Natural killer cell (primary cell): Measurements from ENCODE around the gene C13orf46. TPM values are rescaled to one million over a fixed set of nuclear protein-coding genes. Genes with fewer than 3 reads are reported as not detected.

ENCODE experiments used
- ATAC-seq, 3 donors: fragments of 150-1000 bp in 2 of 3; fragments of 200-7000 bp in 1 of 3; cut with Tn5 transposase; 1 replicate in 1 of 3; 2 replicates in 2 of 3; pipeline ENCODE4 v1.10.0; 2021; ENCODE audit warnings: mild to moderate bottlenecking in 2 of 3, moderate library complexity in 2 of 3
- DNase-seq, 2 donors: peaks; one replicate each; pipeline versions ENCODE4 v3.0.0 to v3.0.0-alpha.2; 2013 to 2021; ENCODE audit warnings: mixed read lengths in 1 of 2
- H3K27ac ChIP-seq: one replicate; pipeline ENCODE4 v1.5.1; 2013; ENCODE audit warnings: mild to moderate bottlenecking, low read length
- H3K27me3 ChIP-seq: one replicate; pipeline ENCODE4 v1.6.1; 2013; ENCODE audit warnings: low read length; ENCODE audit not compliant: control insufficient read depth, insufficient read depth
- H3K36me3 ChIP-seq: one replicate; pipeline ENCODE4 v1.6.1; 2013; ENCODE audit warnings: low read length; ENCODE audit not compliant: control insufficient read depth, insufficient read depth
- H3K4me1 ChIP-seq: one replicate; pipeline ENCODE4 v1.6.1; 2013; ENCODE audit warnings: low read length; ENCODE audit not compliant: control insufficient read depth, insufficient read depth
- H3K4me3 ChIP-seq: one replicate; pipeline ENCODE4 v1.5.1; 2013; ENCODE audit warnings: low read length
- H3K9me3 ChIP-seq: one replicate; pipeline ENCODE4 v1.6.1; 2013; ENCODE audit warnings: low read length; ENCODE audit not compliant: control insufficient read depth, insufficient read depth
- H3K27ac Mint-ChIP-seq, 2 donors: one replicate each; pipeline ENCODE4 v1.8.0; 2022; ENCODE audit warnings: mild to moderate bottlenecking in 2 of 2, mixed read lengths in 2 of 2, moderate library complexity in 1 of 2
- H3K27me3 Mint-ChIP-seq, 2 donors: one replicate each; pipeline ENCODE4 v1.8.0; 2022; ENCODE audit warnings: low read depth in 2 of 2, mixed read lengths in 2 of 2
- H3K36me3 Mint-ChIP-seq: one replicate; pipeline ENCODE4 v1.8.0; 2022; ENCODE audit warnings: mixed read lengths
- H3K4me1 Mint-ChIP-seq, 2 donors: one replicate each; pipeline ENCODE4 v1.8.0; 2022; ENCODE audit warnings: mixed read lengths in 2 of 2
- H3K4me3 Mint-ChIP-seq: one replicate; pipeline ENCODE4 v1.8.0; 2022; ENCODE audit warnings: mild to moderate bottlenecking, moderate library complexity, mixed read lengths
- H3K9me3 Mint-ChIP-seq, 2 donors: one replicate each; pipeline ENCODE4 v1.8.0; 2022; ENCODE audit warnings: mixed read lengths in 2 of 2
- WGBS: methylation state at CpG from one replicate; pipeline ENCODE4 v1.1.7; 2013; ENCODE audit warnings: missing lambda C conversion rate; ENCODE audit not compliant: insufficient coverage; 5-methylcytosine and 5-hydroxymethylcytosine counted together
- intact Hi-C: fragments of 100-400 bp; cut with micrococcal nuclease; formaldehyde crosslinking; loops from one replicate; pipeline ENCODE4 v1.14.2; 2022
- total RNA-seq, 4 donors: library from RNA; stranded (reverse); fragments of 120-200 nt in 1 of 4; gene quantifications; one replicate each; pipeline versions ENCODE4 v1.2.3 to v1.2.4, GENCODE V29; 2013 to 2022
- TF ChIP-seq, protein P1 (sequence below): fragments of 200-600 bp; IDR thresholded peaks from one replicate; pipeline ENCODE4 v1.8.0; 2022; ENCODE audit warnings: antibody characterized with exemption

Gene C13orf46
- total RNA-seq, 3 donors from 2014 or later (not counting 1 experiment from before 2014, with no cell fraction given), result 21.1 to 23.9 (median 23.5) TPM

DNA sequence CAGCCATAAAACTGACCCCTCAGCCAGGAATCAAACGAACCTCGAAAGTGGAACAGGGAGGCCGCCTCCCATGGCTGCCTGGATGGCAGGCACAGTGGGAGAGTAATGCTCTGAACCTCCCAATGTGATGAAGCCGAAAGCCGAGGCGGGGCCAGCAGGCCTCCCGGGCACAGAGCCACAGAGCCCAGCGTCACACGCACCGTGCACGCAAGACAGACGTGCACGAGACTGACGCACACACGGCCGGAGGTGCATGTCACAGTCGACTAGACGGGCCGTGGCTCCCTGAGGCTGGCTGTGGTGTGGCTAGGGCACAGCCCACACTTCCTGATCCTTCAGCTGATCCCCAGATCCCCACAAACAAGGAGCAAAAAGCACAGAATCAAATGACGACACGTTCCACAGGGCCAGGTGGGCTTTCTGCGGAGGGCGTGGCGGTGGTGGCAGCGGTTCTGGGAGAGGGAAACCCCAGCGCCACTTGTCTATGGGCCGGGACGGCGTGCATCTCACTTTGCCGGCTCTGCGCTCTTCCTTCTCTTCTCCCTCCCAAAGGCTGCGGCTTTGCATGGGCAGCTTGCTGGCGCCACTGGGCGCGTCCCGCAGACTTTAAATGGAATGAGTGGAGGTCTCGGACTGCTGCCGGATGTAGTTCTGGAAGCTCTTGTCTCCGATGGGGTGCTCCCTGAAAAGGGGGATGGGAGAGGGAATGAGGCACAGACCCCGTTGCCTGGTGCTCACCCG lies 5.0 kb upstream of the C13orf46 start:
- Mint-ChIP-seq H3K4me3 (no peak overlapping the region), H3K27ac (peak overlapping the region; percentile 27 to 62)

DNA sequence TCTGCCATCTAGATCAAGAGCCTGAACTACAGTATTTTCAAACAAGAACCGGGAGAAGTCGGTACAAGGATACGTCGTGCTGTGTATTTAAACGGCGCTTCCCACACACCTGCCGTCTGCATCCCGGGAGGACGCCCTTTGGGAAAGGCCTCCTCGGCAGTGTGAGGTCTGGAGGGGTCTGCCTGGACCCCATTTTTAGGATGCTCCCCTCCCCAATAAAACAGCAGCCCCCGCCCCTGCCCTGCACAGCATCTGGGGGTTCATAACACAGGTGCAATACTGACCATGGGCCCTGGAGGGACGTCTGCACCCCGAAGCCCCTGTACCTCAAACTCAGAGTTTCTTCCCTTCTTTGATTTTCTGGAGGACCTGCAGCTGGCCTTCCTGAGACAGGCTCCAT lies 4.1 kb upstream of the C13orf46 start:
- H3K36me3 Mint-ChIP-seq, result peaks cover 7% of the 10 kb centered on the region

More for the DNA sequence above, 5.0 kb upstream of the C13orf46 start:
- Mint-ChIP-seq H3K4me1 (peaks cover 5 to 12% of the 10 kb centered on the region in 2 donors), H3K36me3 (peaks cover 7% of the 10 kb centered on the region), H3K9me3 (peaks cover 2 to 3% of the 10 kb centered on the region in 2 donors), H3K27me3 (no peaks in the 10 kb centered on the region)
- Histone ChIP-seq H3K4me1 (no peaks in the 10 kb centered on the region), H3K27me3 (no peaks in the 10 kb centered on the region), H3K9me3 (no peaks in the 10 kb centered on the region), H3K4me3 (no peak overlapping the region), H3K36me3 (peaks cover 79% of the 10 kb centered on the region), H3K27ac (no peak overlapping the region)
- DNase-seq (no peak), ATAC-seq (no peak)
- intact Hi-C loops, result no loop called here
- 94% methylated on average over 41 of the region's 41 CpGs for WGBS
- TF ChIP-seq, protein P1, sequence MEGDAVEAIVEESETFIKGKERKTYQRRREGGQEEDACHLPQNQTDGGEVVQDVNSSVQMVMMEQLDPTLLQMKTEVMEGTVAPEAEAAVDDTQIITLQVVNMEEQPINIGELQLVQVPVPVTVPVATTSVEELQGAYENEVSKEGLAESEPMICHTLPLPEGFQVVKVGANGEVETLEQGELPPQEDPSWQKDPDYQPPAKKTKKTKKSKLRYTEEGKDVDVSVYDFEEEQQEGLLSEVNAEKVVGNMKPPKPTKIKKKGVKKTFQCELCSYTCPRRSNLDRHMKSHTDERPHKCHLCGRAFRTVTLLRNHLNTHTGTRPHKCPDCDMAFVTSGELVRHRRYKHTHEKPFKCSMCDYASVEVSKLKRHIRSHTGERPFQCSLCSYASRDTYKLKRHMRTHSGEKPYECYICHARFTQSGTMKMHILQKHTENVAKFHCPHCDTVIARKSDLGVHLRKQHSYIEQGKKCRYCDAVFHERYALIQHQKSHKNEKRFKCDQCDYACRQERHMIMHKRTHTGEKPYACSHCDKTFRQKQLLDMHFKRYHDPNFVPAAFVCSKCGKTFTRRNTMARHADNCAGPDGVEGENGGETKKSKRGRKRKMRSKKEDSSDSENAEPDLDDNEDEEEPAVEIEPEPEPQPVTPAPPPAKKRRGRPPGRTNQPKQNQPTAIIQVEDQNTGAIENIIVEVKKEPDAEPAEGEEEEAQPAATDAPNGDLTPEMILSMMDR, result no peak

DNA sequence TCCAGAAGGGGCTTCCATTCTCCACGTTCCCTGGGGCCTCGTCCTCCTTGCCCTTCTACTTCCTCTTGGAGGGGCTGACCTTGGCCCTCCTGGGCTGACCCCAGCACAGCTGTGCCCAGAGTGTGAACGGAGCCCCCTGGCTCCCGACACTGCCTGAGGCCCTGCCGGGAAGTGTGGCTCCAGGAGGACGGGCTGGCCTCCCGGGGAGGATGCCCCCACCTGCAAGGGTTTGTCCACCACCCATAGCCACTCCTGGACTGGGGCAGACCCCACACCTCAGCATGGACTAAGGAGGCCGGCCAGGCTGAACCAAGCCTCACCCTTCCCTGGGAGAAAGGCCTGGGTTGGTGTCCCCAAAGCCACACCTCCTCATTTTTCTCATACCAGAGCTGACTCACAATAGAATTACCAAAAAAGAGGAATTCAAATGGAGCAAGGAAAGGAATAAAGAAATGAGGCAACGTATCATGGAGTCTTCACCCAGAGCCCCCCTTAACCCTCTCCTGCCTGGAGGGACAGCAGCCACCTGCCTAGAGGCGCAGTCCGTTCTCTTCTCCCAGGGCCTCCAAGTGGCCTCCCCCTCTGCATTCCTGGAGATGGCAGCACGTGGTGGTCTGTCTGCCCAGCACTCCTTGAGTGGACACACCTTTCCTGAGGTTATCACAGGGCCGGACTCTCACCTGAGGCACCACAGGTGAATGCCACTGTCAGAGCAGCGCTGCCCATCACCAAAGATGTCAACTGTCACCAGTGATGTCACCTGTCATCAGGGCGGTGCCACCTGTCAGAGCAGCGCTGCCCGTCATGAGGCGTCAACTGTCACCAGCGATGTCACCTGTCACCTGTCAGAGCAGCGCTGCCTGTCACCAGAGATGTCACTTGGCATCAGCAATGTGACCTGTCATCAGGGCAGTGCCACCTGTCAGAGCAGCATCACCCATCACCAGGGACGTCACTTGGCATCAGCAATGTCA lies 3.1 kb upstream of the C13orf46 start:
- no peak overlapping the region for H3K27ac ChIP-seq
- peaks cover 85% of the 10 kb centered on the region for H3K36me3 ChIP-seq
- no peak overlapping the region for H3K4me3 ChIP-seq
- Mint-ChIP-seq H3K9me3 (peaks cover 2 to 3% of the 10 kb centered on the region in 2 donors), H3K4me1 (peaks cover 5 to 12% of the 10 kb centered on the region in 2 donors), H3K4me3 (no peak overlapping the region), H3K27me3 (no peaks in the 10 kb centered on the region), H3K27ac (peak overlapping the region; percentile 60 to 62), H3K36me3 (peaks cover 7% of the 10 kb centered on the region)
- no peak for DNase-seq
- WGBS, result 93% methylated on average over 21 of the region's 21 CpGs
- intact Hi-C loops, result no loop called here
- no peaks in the 10 kb centered on the region for H3K4me1 ChIP-seq
- ATAC-seq, result peak in 1 of 3 donors; percentile 4
- TF ChIP-seq, protein P1, result no peak
- no peaks in the 10 kb centered on the region for H3K9me3 ChIP-seq
- H3K27me3 ChIP-seq, result no peaks in the 10 kb centered on the region

More for the DNA sequence above, 4.1 kb upstream of the C13orf46 start:
- H3K36me3 ChIP-seq, result peaks cover 87% of the 10 kb centered on the region
- intact Hi-C loops, result no loop called here
- no peak overlapping the region for H3K4me3 ChIP-seq
- Mint-ChIP-seq H3K27me3 (no peaks in the 10 kb centered on the region), H3K9me3 (peaks cover 2 to 3% of the 10 kb centered on the region in 2 donors), H3K4me3 (no peak overlapping the region), H3K27ac (peak overlapping the region in 1 of 2 donors; percentile 62), H3K4me1 (peaks cover 5 to 12% of the 10 kb centered on the region in 2 donors)
- H3K9me3 ChIP-seq, result no peaks in the 10 kb centered on the region
- TF ChIP-seq, protein P1, result no peak
- WGBS, result 93% methylated on average over 13 of the region's 13 CpGs
- no peaks in the 10 kb centered on the region for H3K27me3 ChIP-seq
- ATAC-seq (no peak), DNase-seq (no peak)
- H3K4me1 ChIP-seq, result no peaks in the 10 kb centered on the region
- H3K27ac ChIP-seq, result no peak overlapping the region
